GM20000 (cell line): ENCODE measurements around the gene DDI2.
"Not testable (repeated sequence)": the region's sequence is repeated elsewhere in the genome, so short reads cannot be mapped to it uniquely, and the experiment has no call there.

Experiments used
- DNase-seq: peaks from one replicate; pipeline ENCODE4 v3.0.0; 2012; ENCODE audit warnings: low spot score
- CTCF ChIP-seq: IDR thresholded peaks from 2 replicates; pipeline ENCODE4 v1.5.1; 2012; ENCODE audit warnings: mild to moderate bottlenecking, control low read depth; ENCODE audit errors: extremely low read depth, missing control alignments

Gene DDI2

GRCh38 chr1:15687446-15687845 lies 70.2 kb downstream of the DDI2 start:
- no peak for DNase-seq
- TF ChIP-seq CTCF: no peak

GRCh38 chr1:15690317-15690716 lies 73.1 kb downstream of the DDI2 start:
- DNase-seq: no peak
- TF ChIP-seq CTCF: no peak

GRCh38 chr1:15691434-15692032 lies 74.3 kb downstream of the DDI2 start:
- no peak for DNase-seq
- TF ChIP-seq CTCF: no peak

- no peak for DNase-seq
- TF ChIP-seq CTCF: no peak
Observed at GRCh38 chr1:15692121-15692682, 74.9 kb downstream of the DDI2 start.

- no peak for TF ChIP-seq CTCF
- DNase-seq: no peak
Observed at GRCh38 chr1:15693371-15693770, 76.1 kb downstream of the DDI2 start.

- peak; percentile 85 for DNase-seq
- no peak for TF ChIP-seq CTCF
Observed at GRCh38 chr1:15696956-15697521, 79.8 kb downstream of the DDI2 start.

GRCh38 chr1:15698201-15698600 lies 80.9 kb downstream of the DDI2 start:
- DNase-seq: no peak
- no peak for TF ChIP-seq CTCF

GRCh38 chr1:15699321-15699720 lies 82.1 kb downstream of the DDI2 start:
- DNase-seq: not testable (repeated sequence)
